ENCODE results near the gene AOPEP.

AOPEP gene

GRCh38 chr9:94922691-94923107, 196.2 kb downstream of the AOPEP start:
- H3K4me3 ChIP-seq (ENCODE audit: insufficient read depth, low read length, poor library complexity, severe bottlenecking) = no peak overlapping the region

DNA sequence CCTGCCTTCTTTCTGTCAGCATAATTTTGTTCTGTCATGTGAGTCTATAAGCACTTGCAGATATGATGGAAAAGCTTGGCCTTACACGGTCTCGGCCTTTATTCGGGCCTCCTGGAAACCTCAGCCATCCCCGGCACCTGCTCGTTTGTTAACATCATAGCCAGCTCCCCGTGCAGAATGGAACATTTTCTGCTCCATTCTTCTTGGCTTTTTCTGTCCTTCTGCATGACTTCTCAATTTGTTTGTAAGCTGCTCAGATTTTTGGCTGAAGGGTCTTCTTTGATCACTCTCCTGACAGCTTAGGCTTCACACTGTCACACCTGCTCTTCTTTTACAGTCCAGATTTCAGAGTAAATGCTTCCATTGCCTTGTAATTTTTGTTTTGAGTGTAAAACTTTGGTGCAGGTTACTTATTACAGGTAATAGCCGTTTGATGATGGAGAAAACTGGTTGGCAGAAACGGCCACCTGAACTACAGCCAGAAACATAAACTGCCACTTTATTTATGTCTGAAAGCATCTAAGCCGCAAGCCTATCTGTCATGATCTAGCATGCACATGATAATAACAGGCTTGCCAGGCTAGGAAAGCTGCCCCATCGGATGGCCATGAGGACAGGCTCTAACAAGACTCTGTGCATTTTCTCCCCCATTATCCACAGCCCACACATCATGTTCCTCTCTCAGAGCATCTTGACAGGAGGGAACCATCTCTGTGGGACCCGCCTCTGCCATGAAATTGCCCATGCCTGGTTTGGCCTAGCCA, 197.0 kb downstream of the AOPEP start:
- H3K79me2 ChIP-seq (ENCODE audit: insufficient read depth, low read length) = no peaks in the 10 kb centered on the region
- no peaks in the 10 kb centered on the region for H3K27me3 ChIP-seq (ENCODE audit: low read length)
- H2AFZ ChIP-seq (ENCODE audit: low read depth, low read length, severe bottlenecking) = no peak overlapping the region
- H3K9ac ChIP-seq (ENCODE audit: low read length) = no peak overlapping the region
- H3K9me2 ChIP-seq (replicated peaks; ENCODE audit: insufficient read depth, low read length) = no peaks in the 10 kb centered on the region
- H3K36me3 ChIP-seq (ENCODE audit: low read length) = no peaks in the 10 kb centered on the region
- H3K4me3 ChIP-seq (ENCODE audit: insufficient read depth, low read length, poor library complexity, severe bottlenecking) = no peak overlapping the region
- H3K27ac ChIP-seq (ENCODE audit: low read depth, low read length) = no peak overlapping the region
- no peak overlapping the region for H3K4me2 ChIP-seq (ENCODE audit: low read depth, low read length, poor library complexity, severe bottlenecking)
- TF ChIP-seq EZH2phosphoT487 (conservative IDR thresholded peaks at IDR 0.05; ENCODE audit: low read length) = no peak
- H3K9me3 ChIP-seq (ENCODE audit: insufficient read depth, low read length) = no peaks in the 10 kb centered on the region
- no peaks in the 10 kb centered on the region for H4K20me1 ChIP-seq (ENCODE audit: low read depth, low read length)
- H3F3A ChIP-seq (ENCODE audit: insufficient read depth) = no peaks in the 10 kb centered on the region

More at GRCh38 chr9:94922691-94923107, 196.2 kb downstream of the AOPEP start:
- Histone ChIP-seq H4K20me1 (ENCODE audit: low read depth, low read length) (no peaks in the 10 kb centered on the region), H3K9me3 (ENCODE audit: insufficient read depth, low read length) (no peaks in the 10 kb centered on the region), H2AFZ (ENCODE audit: low read depth, low read length, severe bottlenecking) (no peak overlapping the region), H3K27ac (ENCODE audit: low read depth, low read length) (no peak overlapping the region), H3F3A (ENCODE audit: insufficient read depth) (no peaks in the 10 kb centered on the region), H3K27me3 (ENCODE audit: low read length) (no peaks in the 10 kb centered on the region), H3K36me3 (ENCODE audit: low read length) (no peaks in the 10 kb centered on the region), H3K9ac (ENCODE audit: low read length) (no peak overlapping the region), H3K9me2 (replicated peaks; ENCODE audit: insufficient read depth, low read length) (no peaks in the 10 kb centered on the region), H3K79me2 (ENCODE audit: insufficient read depth, low read length) (no peaks in the 10 kb centered on the region), H3K4me2 (ENCODE audit: low read depth, low read length, poor library complexity, severe bottlenecking) (no peak overlapping the region)
- TF ChIP-seq CTCF (IDR thresholded peaks at IDR 0.05; ENCODE audit: insufficient read depth, low read length, poor library complexity, severe bottlenecking) = no peak
- TF ChIP-seq EZH2phosphoT487 (conservative IDR thresholded peaks at IDR 0.05; ENCODE audit: low read length) = no peak

- no peak overlapping the region for H3K4me3 ChIP-seq (ENCODE audit: insufficient read depth, low read length, poor library complexity, severe bottlenecking)
- H3K27me3 ChIP-seq (ENCODE audit: low read length) = no peaks in the 10 kb centered on the region
- no peaks in the 10 kb centered on the region for H3F3A ChIP-seq (ENCODE audit: insufficient read depth)
- H3K9me2 ChIP-seq (replicated peaks; ENCODE audit: insufficient read depth, low read length) = no peaks in the 10 kb centered on the region
- no peak overlapping the region for H3K4me2 ChIP-seq (ENCODE audit: low read depth, low read length, poor library complexity, severe bottlenecking)
- no peaks in the 10 kb centered on the region for H3K9me3 ChIP-seq (ENCODE audit: insufficient read depth, low read length)
- H3K9ac ChIP-seq (ENCODE audit: low read length) = no peak overlapping the region
- no peaks in the 10 kb centered on the region for H4K20me1 ChIP-seq (ENCODE audit: low read depth, low read length)
- TF ChIP-seq CTCF (IDR thresholded peaks at IDR 0.05; ENCODE audit: insufficient read depth, low read length, poor library complexity, severe bottlenecking) = no peak
- no peak for TF ChIP-seq EZH2phosphoT487 (conservative IDR thresholded peaks at IDR 0.05; ENCODE audit: low read length)
- no peaks in the 10 kb centered on the region for H3K79me2 ChIP-seq (ENCODE audit: insufficient read depth, low read length)
- no peak overlapping the region for H3K27ac ChIP-seq (ENCODE audit: low read depth, low read length)
- no peak overlapping the region for H2AFZ ChIP-seq (ENCODE audit: low read depth, low read length, severe bottlenecking)
- no peaks in the 10 kb centered on the region for H3K36me3 ChIP-seq (ENCODE audit: low read length)
These were observed 199.4 kb downstream of the AOPEP start for GRCh38 chr9:94925751-94926430.

DNA sequence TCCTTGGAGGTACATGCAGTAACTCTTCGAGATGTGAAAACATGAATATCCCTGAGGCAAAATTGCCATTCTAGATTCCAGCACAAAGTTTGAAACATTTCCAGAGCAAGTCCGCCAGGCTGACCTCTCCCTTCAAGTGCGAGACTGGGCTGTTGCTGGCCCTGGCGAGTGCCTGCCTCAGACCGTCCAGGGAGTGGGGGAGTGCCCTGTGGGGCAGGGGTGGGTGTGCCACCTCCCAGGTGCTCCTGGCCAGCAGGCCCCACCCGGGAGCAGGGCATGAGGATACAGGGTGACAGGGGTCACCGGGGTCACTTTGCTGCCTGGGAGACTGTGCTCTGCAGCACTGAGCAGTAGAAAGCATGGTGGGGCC, 199.9 kb downstream of the AOPEP start:
- Histone ChIP-seq H4K20me1 (ENCODE audit: low read depth, low read length) (no peaks in the 10 kb centered on the region), H3K9me2 (replicated peaks; ENCODE audit: insufficient read depth, low read length) (no peaks in the 10 kb centered on the region), H3K27ac (ENCODE audit: low read depth, low read length) (no peak overlapping the region), H3F3A (ENCODE audit: insufficient read depth) (no peaks in the 10 kb centered on the region), H3K9ac (ENCODE audit: low read length) (no peak overlapping the region), H3K9me3 (ENCODE audit: insufficient read depth, low read length) (no peaks in the 10 kb centered on the region), H2AFZ (ENCODE audit: low read depth, low read length, severe bottlenecking) (no peak overlapping the region), H3K36me3 (ENCODE audit: low read length) (no peaks in the 10 kb centered on the region), H3K27me3 (ENCODE audit: low read length) (no peaks in the 10 kb centered on the region), H3K4me2 (ENCODE audit: low read depth, low read length, poor library complexity, severe bottlenecking) (no peak overlapping the region), H3K79me2 (ENCODE audit: insufficient read depth, low read length) (no peaks in the 10 kb centered on the region), H3K4me3 (ENCODE audit: insufficient read depth, low read length, poor library complexity, severe bottlenecking) (no peak overlapping the region)
- TF ChIP-seq CTCF (IDR thresholded peaks at IDR 0.05; ENCODE audit: insufficient read depth, low read length, poor library complexity, severe bottlenecking) = no peak
- TF ChIP-seq EZH2phosphoT487 (conservative IDR thresholded peaks at IDR 0.05; ENCODE audit: low read length) = no peak

All from SU-DHL-6 (cell line).